H9 (cell line): ENCODE data around the gene NOS1AP. TPM values are rescaled to one million over a fixed set of nuclear protein-coding genes. Genes with fewer than 3 reads are reported as not detected.

Source experiments
- DNase-seq: peaks from one replicate; pipeline ENCODE4 v3.0.0-alpha.2; 2017
- H2AFZ ChIP-seq: one replicate; pipeline ENCODE4 v1.6.1; 2013; ENCODE audit warnings: mild to moderate bottlenecking, low read length, control low read depth, moderate library complexity
- H2AK5ac ChIP-seq: 2 replicates; pipeline ENCODE4 v1.6.1; 2013; ENCODE audit warnings: low read length, control low read depth, mixed read lengths; ENCODE audit not compliant: insufficient read length
- H2BK120ac ChIP-seq: one replicate; pipeline ENCODE4 v1.6.1; 2013; ENCODE audit warnings: low read depth, mild to moderate bottlenecking, low read length, control low read depth, inconsistent platforms; ENCODE audit not compliant: poor library complexity, severe bottlenecking
- H2BK12ac ChIP-seq: 2 replicates; pipeline ENCODE4 v1.6.1; 2013; ENCODE audit warnings: low read length, control low read depth, mixed read lengths, low read depth; ENCODE audit not compliant: insufficient read length
- H2BK15ac ChIP-seq: 2 replicates; pipeline ENCODE4 v1.6.1; 2013; ENCODE audit warnings: low read depth, low read length, control low read depth
- H2BK20ac ChIP-seq: one replicate; pipeline ENCODE4 v1.6.1; 2013; ENCODE audit warnings: low read depth, mild to moderate bottlenecking, low read length, control low read depth, inconsistent platforms; ENCODE audit not compliant: poor library complexity, severe bottlenecking
- H2BK5ac ChIP-seq: 2 replicates; pipeline ENCODE4 v1.6.1; 2013; ENCODE audit warnings: low read length, control low read depth, mixed read lengths; ENCODE audit not compliant: insufficient read length
- H3K14ac ChIP-seq: 2 replicates; pipeline ENCODE4 v1.6.1; 2013; ENCODE audit warnings: low read length, control low read depth; ENCODE audit not compliant: insufficient read depth
- H3K18ac ChIP-seq: 2 replicates; pipeline ENCODE4 v1.6.1; 2013; ENCODE audit warnings: low read depth, mild to moderate bottlenecking, mixed read lengths, low read length, control low read depth; ENCODE audit not compliant: insufficient read length
- H3K23ac ChIP-seq: 2 replicates; pipeline ENCODE4 v1.6.1; 2013; ENCODE audit warnings: low read length, control low read depth, mixed read lengths, low read depth; ENCODE audit not compliant: insufficient read length
- H3K23me2 ChIP-seq: 2 replicates; pipeline ENCODE4 v1.6.1; 2013; ENCODE audit warnings: low read depth, mild to moderate bottlenecking, mixed read lengths, low read length, control low read depth; ENCODE audit not compliant: insufficient read length, poor library complexity, severe bottlenecking
- H3K27ac ChIP-seq: 2 replicates; pipeline ENCODE4 v1.5.1; 2013; ENCODE audit warnings: low read length, control low read depth, mixed read lengths, low read depth; ENCODE audit not compliant: insufficient read length
- H3K27me3 ChIP-seq: 2 replicates; pipeline ENCODE4 v1.6.1; 2013; ENCODE audit warnings: low read length, control low read depth, inconsistent platforms; ENCODE audit not compliant: insufficient read depth
- H3K4ac ChIP-seq: 2 replicates; pipeline ENCODE4 v1.6.1; 2013; ENCODE audit warnings: low read depth, mild to moderate bottlenecking, control low read depth, inconsistent platforms, low read length, moderate library complexity
- H3K4me1 ChIP-seq: 2 replicates; pipeline ENCODE4 v1.6.1; 2013; ENCODE audit warnings: low read length, control low read depth, inconsistent platforms; ENCODE audit not compliant: insufficient read depth
- H3K4me2 ChIP-seq: 2 replicates; pipeline ENCODE4 v1.6.1; 2013; ENCODE audit warnings: low read length, control low read depth, mixed read lengths; ENCODE audit not compliant: insufficient read length, insufficient read depth
- H3K56ac ChIP-seq: 2 replicates; pipeline ENCODE4 v1.6.1; 2013; ENCODE audit warnings: low read depth, mild to moderate bottlenecking, mixed read lengths, low read length, control low read depth; ENCODE audit not compliant: insufficient read length
- H3K79me1 ChIP-seq: 2 replicates; pipeline ENCODE4 v1.6.1; 2013; ENCODE audit warnings: low read depth, mild to moderate bottlenecking, moderate library complexity, low read length, control low read depth, inconsistent platforms; ENCODE audit not compliant: insufficient read depth, poor library complexity, severe bottlenecking
- H3K79me2 ChIP-seq: 2 replicates; pipeline ENCODE4 v1.6.1; 2013; ENCODE audit warnings: low read length, control low read depth, inconsistent platforms; ENCODE audit not compliant: insufficient read depth
- H3K9ac ChIP-seq: 2 replicates; pipeline ENCODE4 v1.6.1; 2013; ENCODE audit warnings: low read length, control low read depth, mixed read lengths; ENCODE audit not compliant: insufficient read length; ENCODE audit errors: extremely low read depth
- H3K9me3 ChIP-seq: one replicate; pipeline ENCODE4 v1.6.1; 2013; ENCODE audit warnings: low read depth, low read length, inconsistent platforms; ENCODE audit not compliant: control insufficient read depth
- H3T11ph ChIP-seq: one replicate; pipeline ENCODE4 v1.6.1; 2013; ENCODE audit warnings: mild to moderate bottlenecking, low read length, control low read depth, inconsistent platforms
- H4K20me1 ChIP-seq: one replicate; pipeline ENCODE4 v1.6.1; 2013; ENCODE audit not compliant: control insufficient read depth, insufficient read length, insufficient read depth
- H4K5ac ChIP-seq: 2 replicates; pipeline ENCODE4 v1.6.1; 2013; ENCODE audit warnings: low read depth, mild to moderate bottlenecking, mixed read lengths, low read length, control low read depth; ENCODE audit not compliant: insufficient read length
- H4K8ac ChIP-seq: replicated peaks from 2 replicates; pipeline ENCODE4 v1.6.1; 2013; ENCODE audit warnings: low read length, control low read depth, mixed read lengths, low read depth; ENCODE audit not compliant: insufficient read length
- H4K91ac ChIP-seq: 2 replicates; pipeline ENCODE4 v1.6.1; 2013; ENCODE audit warnings: low read depth, mild to moderate bottlenecking, moderate library complexity, mixed read lengths, low read length, control low read depth; ENCODE audit not compliant: insufficient read length
- H3K27ac Mint-ChIP-seq, 3 experiments: 2 replicates in 2 of 3; 3 replicates in 1 of 3; pipeline ENCODE4 v1.8.0; 2020 to 2021; ENCODE audit warnings: mixed read lengths in 3 of 3, mild to moderate bottlenecking in 1 of 3, moderate library complexity in 1 of 3
- H3K27me3 Mint-ChIP-seq: 2 replicates; pipeline ENCODE4 v1.8.0; 2021; ENCODE audit warnings: low read depth, mild to moderate bottlenecking, moderate library complexity, mixed read lengths
- H3K36me3 Mint-ChIP-seq, 3 experiments: 2 replicates in 2 of 3; 3 replicates in 1 of 3; pipeline ENCODE4 v1.8.0; 2020 to 2021; ENCODE audit warnings: low read depth in 3 of 3, mixed read lengths in 3 of 3; ENCODE audit not compliant: insufficient read depth in 1 of 3
- H3K4me1 Mint-ChIP-seq, 2 experiments: 2 replicates each; pipeline ENCODE4 v1.8.0; 2020; ENCODE audit warnings: mixed read lengths in 2 of 2
- H3K4me3 Mint-ChIP-seq, 2 experiments: 2 replicates in 1 of 2; 3 replicates in 1 of 2; pipeline ENCODE4 v1.8.0; 2020 to 2021; ENCODE audit warnings: mild to moderate bottlenecking in 2 of 2, mixed read lengths in 2 of 2, moderate library complexity in 1 of 2
- H3K9me3 Mint-ChIP-seq, 2 experiments: 2 replicates in 1 of 2; 3 replicates in 1 of 2; pipeline ENCODE4 v1.8.0; 2020; ENCODE audit warnings: mild to moderate bottlenecking in 2 of 2, mixed read lengths in 2 of 2, moderate library complexity in 1 of 2
- WGBS: extraction: QIAGEN DNeasy Blood & Tissue Kit; methylation state at CpG from one replicate; pipeline ENCODE4 v1.1.7; 2013; ENCODE audit warnings: missing lambda C conversion rate, low lambda C conversion rate, mixed read lengths; ENCODE audit not compliant: insufficient read length; ENCODE audit errors: extremely low coverage; 5-methylcytosine and 5-hydroxymethylcytosine counted together
- total RNA-seq: library from RNA; stranded (reverse); gene quantifications from 2 replicates; pipeline ENCODE4 v1.2.1, GENCODE V29; 2021
- TF ChIP-seq, protein P1 (sequence below): fragments of 200-600 bp; sonication (generic); conservative IDR thresholded peaks from 3 replicates; pipeline ENCODE4 v1.8.0; 2021; ENCODE audit warnings: antibody characterized with exemption, mild to moderate bottlenecking

NOS1AP gene
- total RNA-seq, 1 experiment from 2014 or later: 8.4 TPM

GRCh38 chr1:162294015-162294414 is 224.5 kb downstream of the NOS1AP start:
- H2BK120ac ChIP-seq: no peak overlapping the region
- no peaks in the 10 kb centered on the region for H3K23me2 ChIP-seq
- H3K23ac ChIP-seq: no peak overlapping the region
- Mint-ChIP-seq H3K4me1 (peaks cover 19 to 21% of the 10 kb centered on the region in 2 experiments), H3K4me3 (no peak overlapping the region), H3K27ac (peak overlapping the region in 2 of 3 experiments; percentile 1 to 50; a peak in 2 of 7 replicates), H3K27me3 (no peaks in the 10 kb centered on the region), H3K36me3 (peaks cover 0 to 5% (median 0%) of the 10 kb centered on the region in 3 experiments; a peak in 3 of 7 replicates), H3K9me3 (no peaks in the 10 kb centered on the region)
- no peaks in the 10 kb centered on the region for H3K79me1 ChIP-seq
- H4K8ac ChIP-seq: no peak overlapping the region
- DNase-seq: no peak
- no peak overlapping the region for H3K56ac ChIP-seq
- no peak overlapping the region for H3K27ac ChIP-seq
- no peak overlapping the region for H2BK15ac ChIP-seq
- H3K18ac ChIP-seq: no peak overlapping the region
- no peak overlapping the region for H2BK20ac ChIP-seq
- H3K9ac ChIP-seq: no peak overlapping the region
- no peak overlapping the region for H3T11ph ChIP-seq
- H3K4me1 ChIP-seq: no peaks in the 10 kb centered on the region
- no peak overlapping the region for H2AFZ ChIP-seq
- H3K4ac ChIP-seq: no peak overlapping the region
- H3K79me2 ChIP-seq: no peaks in the 10 kb centered on the region
- WGBS: no CpG with 5 or more reads among the region's 3 CpGs
- no peak overlapping the region for H2BK12ac ChIP-seq
- TF ChIP-seq, protein P1, sequence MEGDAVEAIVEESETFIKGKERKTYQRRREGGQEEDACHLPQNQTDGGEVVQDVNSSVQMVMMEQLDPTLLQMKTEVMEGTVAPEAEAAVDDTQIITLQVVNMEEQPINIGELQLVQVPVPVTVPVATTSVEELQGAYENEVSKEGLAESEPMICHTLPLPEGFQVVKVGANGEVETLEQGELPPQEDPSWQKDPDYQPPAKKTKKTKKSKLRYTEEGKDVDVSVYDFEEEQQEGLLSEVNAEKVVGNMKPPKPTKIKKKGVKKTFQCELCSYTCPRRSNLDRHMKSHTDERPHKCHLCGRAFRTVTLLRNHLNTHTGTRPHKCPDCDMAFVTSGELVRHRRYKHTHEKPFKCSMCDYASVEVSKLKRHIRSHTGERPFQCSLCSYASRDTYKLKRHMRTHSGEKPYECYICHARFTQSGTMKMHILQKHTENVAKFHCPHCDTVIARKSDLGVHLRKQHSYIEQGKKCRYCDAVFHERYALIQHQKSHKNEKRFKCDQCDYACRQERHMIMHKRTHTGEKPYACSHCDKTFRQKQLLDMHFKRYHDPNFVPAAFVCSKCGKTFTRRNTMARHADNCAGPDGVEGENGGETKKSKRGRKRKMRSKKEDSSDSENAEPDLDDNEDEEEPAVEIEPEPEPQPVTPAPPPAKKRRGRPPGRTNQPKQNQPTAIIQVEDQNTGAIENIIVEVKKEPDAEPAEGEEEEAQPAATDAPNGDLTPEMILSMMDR: no peak
- H2BK5ac ChIP-seq: no peak overlapping the region
- no peaks in the 10 kb centered on the region for H3K9me3 ChIP-seq
- H2AK5ac ChIP-seq: no peak overlapping the region
- 0 out of 2 replicates have a peak overlapping the region, but pooled peaks have one; percentile 35 for H3K14ac ChIP-seq
- no peaks in the 10 kb centered on the region for H3K27me3 ChIP-seq
- H4K91ac ChIP-seq: no peak overlapping the region
- no peak overlapping the region for H3K4me2 ChIP-seq
- H4K20me1 ChIP-seq: no peaks in the 10 kb centered on the region
- no peak overlapping the region for H4K5ac ChIP-seq
